PC-3 (cell line): ENCODE results near the gene STAT3. TPM values are rescaled to one million over a fixed set of nuclear protein-coding genes. Genes with fewer than 3 reads are reported as not detected.

ENCODE experiments used
- ATAC-seq: fragments of 200-7000 bp; cut with Tn5 transposase; 2 replicates; pipeline ENCODE4 v1.9.1; 2020; ENCODE audit warnings: mild to moderate bottlenecking, moderate library complexity
- BruUV-seq: library from RNA; stranded (reverse); fragments of 400-500 nt; replicated peaks from 2 replicates; lab custom pipeline; 2021; lab: Mats Ljungman, UMichigan
- CTCF ChIA-PET: fragments of 300-600 bp; sonication (Branson Sonifier 250); formaldehyde crosslinking; loops from one replicate; lab custom pipeline; 2022; ENCODE audit warnings: antibody characterized with exemption; lab: Charles Lee
- POLR2A ChIA-PET: fragments of 300-600 bp; sonication (Branson Sonifier 250); formaldehyde crosslinking; loops from one replicate; lab custom pipeline; 2022; ENCODE audit warnings: antibody characterized with exemption; ENCODE audit not compliant: unreplicated experiment; lab: Charles Lee
- DNase-seq: peaks from one replicate; pipeline ENCODE4 v3.0.0-alpha.2; 2015
- H2AFZ ChIP-seq: fragments of 300-600 bp; sonication (generic); 2 replicates; pipeline ENCODE4 v1.6.0; 2016; ENCODE audit warnings: antibody characterized with exemption, low read length
- H3F3A ChIP-seq: fragments of 300-600 bp; sonication (generic); one replicate; pipeline ENCODE4 v1.6.0; 2017; ENCODE audit warnings: antibody characterized with exemption, low read length, control low read depth, mild to moderate bottlenecking; ENCODE audit not compliant: unreplicated experiment
- H3K27ac ChIP-seq: fragments of 300-600 bp; sonication (generic); 2 replicates; pipeline ENCODE4 v1.5.1; 2016; ENCODE audit warnings: mild to moderate bottlenecking, low read length
- H3K27me3 ChIP-seq: fragments of 300-600 bp; sonication (generic); 2 replicates; pipeline ENCODE4 v1.6.1; 2016; ENCODE audit warnings: low read length, mixed read lengths
- H3K36me3 ChIP-seq: fragments of 300-600 bp; sonication (generic); 2 replicates; pipeline ENCODE4 v1.6.1; 2016; ENCODE audit warnings: low read depth, mixed run types, low read length, mixed read lengths
- H3K4me1 ChIP-seq: fragments of 300-600 bp; sonication (generic); 2 replicates; pipeline ENCODE4 v1.5.1; 2016; ENCODE audit warnings: low read length; ENCODE audit not compliant: insufficient read depth
- H3K4me2 ChIP-seq: fragments of 300-600 bp; sonication (generic); 2 replicates; pipeline ENCODE4 v1.6.0; 2016; ENCODE audit warnings: low read length
- H3K4me3 ChIP-seq: fragments of 300-600 bp; sonication (generic); 2 replicates; pipeline ENCODE4 v1.5.1; 2016; ENCODE audit warnings: mild to moderate bottlenecking, low read length, mixed read lengths
- H3K79me2 ChIP-seq: fragments of 300-600 bp; sonication (generic); 2 replicates; pipeline ENCODE4 v1.6.1; 2017; ENCODE audit warnings: low read length, mixed read lengths
- H3K9ac ChIP-seq: fragments of 300-600 bp; sonication (generic); 2 replicates; pipeline ENCODE4 v1.6.0; 2016; ENCODE audit warnings: mild to moderate bottlenecking, low read length
- H3K9me2 ChIP-seq: fragments of 300-600 bp; sonication (generic); replicated peaks from 2 replicates; pipeline ENCODE4 v1.6.1; 2016; ENCODE audit warnings: mixed run types, low read length, mixed read lengths
- H3K9me3 ChIP-seq: fragments of 300-600 bp; sonication (generic); 2 replicates; pipeline ENCODE4 v1.6.1; 2016; ENCODE audit warnings: low read length, mixed read lengths
- H4K20me1 ChIP-seq: fragments of 300-600 bp; sonication (generic); 2 replicates; pipeline ENCODE4 v1.6.1; 2016; ENCODE audit warnings: low read length, mixed read lengths
- EZH2 ChIP-seq: fragments of 300-600 bp; sonication (generic); IDR thresholded peaks from one replicate; pipeline ENCODE4 v1.6.1; 2017; ENCODE audit warnings: antibody characterized with exemption, mild to moderate bottlenecking, low read length; ENCODE audit not compliant: unreplicated experiment
- EZH2phosphoT487 ChIP-seq: fragments of 300-600 bp; sonication (generic); IDR thresholded peaks from 2 replicates; pipeline ENCODE4 v1.6.1; 2018; ENCODE audit warnings: mild to moderate bottlenecking, antibody characterized with exemption, low read length, borderline replicate concordance
- intact Hi-C: fragments of 100-400 bp; cut with micrococcal nuclease; formaldehyde crosslinking; loops from 2 replicates; pipeline ENCODE4 v1.9.0; 2023
- total RNA-seq: library from RNA; depleted of rRNA; stranded (reverse); fragments of >200 nt; gene quantifications from 2 replicates; pipeline ENCODE4 v1.2.3, GENCODE V29; 2014
- TF ChIP-seq, protein P1 (sequence below): fragments of 300-600 bp; sonication (generic); conservative IDR thresholded peaks from 2 replicates; pipeline ENCODE4 v1.5.1; 2017; ENCODE audit warnings: antibody characterized with exemption, low read depth, mild to moderate bottlenecking, low read length

Gene STAT3
- total RNA-seq, 1 experiment from 2014 or later = not detected

DNA sequence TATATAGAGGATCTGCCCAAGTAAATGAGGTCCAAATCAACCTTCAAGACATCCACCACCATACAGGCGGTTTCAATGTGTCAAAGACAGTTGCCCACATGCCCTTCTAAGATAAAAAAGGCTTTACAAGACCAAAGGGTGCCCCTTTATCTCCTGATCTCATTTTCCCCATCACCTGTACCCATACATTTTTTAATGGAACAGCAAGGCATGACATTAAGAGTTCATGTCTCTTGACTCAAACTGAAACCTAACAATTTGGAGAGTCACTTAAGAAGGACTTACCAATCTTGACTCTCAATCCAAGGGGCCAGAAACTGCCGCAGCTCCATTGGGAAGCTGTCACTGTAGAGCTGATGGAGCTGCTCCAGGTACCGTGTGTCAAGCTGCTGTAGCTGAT, 40.1 kb downstream of the STAT3 start:
- Histone ChIP-seq H3K27ac (no peak overlapping the region), H3K36me3 (no peaks in the 10 kb centered on the region), H3K4me1 (no peaks in the 10 kb centered on the region), H3K79me2 (no peaks in the 10 kb centered on the region), H3K9me2 (no peaks in the 10 kb centered on the region), H3F3A (no peaks in the 10 kb centered on the region), H3K4me3 (no peak overlapping the region), H3K9ac (no peak overlapping the region), H4K20me1 (no peaks in the 10 kb centered on the region), H3K9me3 (no peaks in the 10 kb centered on the region), H3K27me3 (no peaks in the 10 kb centered on the region), H2AFZ (no peak overlapping the region), H3K4me2 (no peak overlapping the region)
- TF ChIP-seq EZH2 = no peak
- no peak for TF ChIP-seq EZH2phosphoT487
- TF ChIP-seq, protein P1, sequence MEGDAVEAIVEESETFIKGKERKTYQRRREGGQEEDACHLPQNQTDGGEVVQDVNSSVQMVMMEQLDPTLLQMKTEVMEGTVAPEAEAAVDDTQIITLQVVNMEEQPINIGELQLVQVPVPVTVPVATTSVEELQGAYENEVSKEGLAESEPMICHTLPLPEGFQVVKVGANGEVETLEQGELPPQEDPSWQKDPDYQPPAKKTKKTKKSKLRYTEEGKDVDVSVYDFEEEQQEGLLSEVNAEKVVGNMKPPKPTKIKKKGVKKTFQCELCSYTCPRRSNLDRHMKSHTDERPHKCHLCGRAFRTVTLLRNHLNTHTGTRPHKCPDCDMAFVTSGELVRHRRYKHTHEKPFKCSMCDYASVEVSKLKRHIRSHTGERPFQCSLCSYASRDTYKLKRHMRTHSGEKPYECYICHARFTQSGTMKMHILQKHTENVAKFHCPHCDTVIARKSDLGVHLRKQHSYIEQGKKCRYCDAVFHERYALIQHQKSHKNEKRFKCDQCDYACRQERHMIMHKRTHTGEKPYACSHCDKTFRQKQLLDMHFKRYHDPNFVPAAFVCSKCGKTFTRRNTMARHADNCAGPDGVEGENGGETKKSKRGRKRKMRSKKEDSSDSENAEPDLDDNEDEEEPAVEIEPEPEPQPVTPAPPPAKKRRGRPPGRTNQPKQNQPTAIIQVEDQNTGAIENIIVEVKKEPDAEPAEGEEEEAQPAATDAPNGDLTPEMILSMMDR = no peak
- CTCF ChIA-PET = no interaction called here
- no TSS peak for BruUV-seq
- POLR2A ChIA-PET = no interaction called here
- no peak for ATAC-seq
- intact Hi-C loops = no loop called here
- DNase-seq = no peak

DNA sequence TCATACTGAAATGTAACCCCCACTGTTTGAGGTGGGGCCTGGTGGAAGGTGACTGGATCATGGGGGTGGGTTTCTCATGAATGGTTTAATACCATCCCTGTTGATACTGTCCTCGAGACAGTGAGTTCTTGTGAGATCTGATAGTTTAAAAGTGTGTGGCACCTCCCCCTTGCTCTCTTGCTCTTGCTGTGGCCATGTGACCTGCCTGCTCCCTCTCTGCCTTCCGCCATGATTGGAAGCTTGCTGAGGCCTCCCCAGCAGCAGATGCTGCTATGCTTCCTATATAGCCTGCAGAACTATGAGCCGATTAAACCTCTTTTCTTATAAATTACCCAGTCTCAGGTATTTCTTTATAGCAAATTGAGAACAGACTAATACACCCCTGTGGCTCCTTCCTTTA, 40.6 kb downstream of the STAT3 start:
- TF ChIP-seq EZH2 (no peak), EZH2phosphoT487 (no peak)
- TF ChIP-seq, protein P1 = no peak
- Histone ChIP-seq H3F3A (no peaks in the 10 kb centered on the region), H4K20me1 (no peaks in the 10 kb centered on the region), H3K9ac (no peak overlapping the region), H3K9me2 (no peaks in the 10 kb centered on the region), H3K79me2 (no peaks in the 10 kb centered on the region), H3K36me3 (no peaks in the 10 kb centered on the region), H3K27ac (no peak overlapping the region), H3K27me3 (no peaks in the 10 kb centered on the region), H3K9me3 (no peaks in the 10 kb centered on the region), H3K4me1 (no peaks in the 10 kb centered on the region), H2AFZ (no peak overlapping the region), H3K4me3 (no peak overlapping the region), H3K4me2 (no peak overlapping the region)
- CTCF ChIA-PET = no interaction called here
- no peak for DNase-seq
- no TSS peak for BruUV-seq
- ATAC-seq = no peak
- POLR2A ChIA-PET = no interaction called here
- intact Hi-C loops = no loop called here

GRCh38 chr17:42347198-42347597, 41.0 kb downstream of the STAT3 start:
- H3K79me2 ChIP-seq = no peaks in the 10 kb centered on the region
- no peaks in the 10 kb centered on the region for H3K9me3 ChIP-seq
- no peak for ATAC-seq
- H2AFZ ChIP-seq = no peak overlapping the region
- H3K4me2 ChIP-seq = no peak overlapping the region
- H3K27me3 ChIP-seq = no peaks in the 10 kb centered on the region
- no peaks in the 10 kb centered on the region for H4K20me1 ChIP-seq
- H3K9ac ChIP-seq = no peak overlapping the region
- intact Hi-C loops = no loop called here
- no peaks in the 10 kb centered on the region for H3F3A ChIP-seq
- H3K27ac ChIP-seq = no peak overlapping the region
- POLR2A ChIA-PET = no interaction called here
- no peak for DNase-seq
- no peaks in the 10 kb centered on the region for H3K9me2 ChIP-seq
- no peaks in the 10 kb centered on the region for H3K4me1 ChIP-seq
- H3K36me3 ChIP-seq = no peaks in the 10 kb centered on the region
- no peak overlapping the region for H3K4me3 ChIP-seq
- TF ChIP-seq EZH2phosphoT487 = no peak
- TF ChIP-seq, protein P1 = no peak
- BruUV-seq = no TSS peak
- CTCF ChIA-PET = no interaction called here
